Activated T-cell treated with anti-CD3 and anti-CD28 coated beads for 4 hours (primary cell): ENCODE data around the gene ELP6.

Source experiments
- DNase-seq: peaks from one replicate; pipeline ENCODE4 v3.0.0-alpha.2; 2020

Gene ELP6

DNA sequence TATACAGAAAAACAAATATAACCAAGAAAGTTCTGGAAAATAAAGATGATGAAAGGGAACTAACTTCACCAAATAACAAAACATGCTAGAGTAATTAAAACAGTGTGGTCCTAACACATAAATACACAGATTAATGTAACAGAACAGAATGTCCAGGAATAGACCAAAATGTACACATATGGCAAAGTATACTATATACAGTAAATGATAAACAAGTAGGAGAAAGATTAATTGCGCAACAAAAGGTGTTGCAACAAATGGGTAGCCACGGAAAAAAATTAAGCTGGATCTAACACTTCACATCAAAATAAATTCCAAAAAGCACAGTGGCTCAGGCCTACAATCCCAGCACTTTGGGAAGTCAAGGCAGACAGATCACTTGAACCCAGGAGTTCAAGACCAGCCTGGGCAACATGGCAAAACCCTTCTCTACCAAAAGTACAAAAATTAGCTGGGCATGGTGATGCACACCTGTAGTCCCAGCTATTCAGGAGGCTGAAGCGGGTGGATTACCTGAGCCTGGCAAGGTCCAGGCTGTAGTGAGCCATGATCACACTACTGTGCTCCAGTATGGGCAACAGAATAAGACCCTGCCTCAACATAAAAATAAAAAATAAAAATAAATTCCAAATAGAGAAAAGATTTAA, 57.6 kb downstream of the ELP6 start:
- DNase-seq = no peak

DNA sequence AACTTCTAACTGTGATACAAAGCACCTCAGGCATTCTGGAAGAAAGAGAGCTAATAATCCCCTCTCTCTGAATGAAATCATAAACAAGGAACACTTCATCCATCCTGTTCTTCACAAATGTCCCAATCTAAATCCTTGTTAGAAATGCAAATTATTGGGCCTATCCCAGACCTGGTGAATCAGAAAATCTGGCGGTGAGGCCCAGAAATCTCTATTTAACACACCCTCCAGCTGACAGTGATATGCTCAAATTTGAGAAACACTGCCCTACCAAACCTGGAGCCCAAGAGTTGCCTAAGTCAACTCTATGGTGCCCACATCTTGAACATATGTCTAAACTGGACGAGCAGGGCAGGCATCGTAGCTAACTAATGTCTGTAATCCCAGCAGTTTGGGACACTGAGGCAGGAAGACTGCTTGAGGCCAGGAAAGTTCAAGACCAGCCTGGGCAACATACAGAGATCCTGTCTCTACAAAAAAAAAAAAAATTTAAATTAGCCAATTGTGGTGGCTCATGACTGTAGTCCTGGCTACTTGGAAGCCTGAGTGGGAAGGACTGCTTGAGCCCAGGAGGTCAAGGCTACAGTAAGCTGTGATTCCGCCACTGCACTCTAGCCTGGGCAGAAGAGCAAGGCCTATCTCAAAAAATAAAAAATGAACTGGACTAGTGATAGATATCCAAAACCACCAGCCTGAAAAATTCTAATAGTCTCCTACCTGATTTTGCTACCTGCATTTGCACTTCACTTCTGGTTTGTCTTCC, 60.9 kb downstream of the ELP6 start:
- no peak for DNase-seq
